NCI-H2196 (cell line): ENCODE measurements around the gene C2orf42.
"Not testable (repeated sequence)": the region's sequence is repeated elsewhere in the genome, so short reads cannot be mapped to it uniquely, and the experiment has no call there.

ENCODE experiments used
- DNase-seq: peaks from one replicate; lab custom pipeline; 2025; ENCODE audit not compliant: unreplicated experiment; lab: John Stamatoyannopoulos, UW

C2orf42 gene

DNA sequence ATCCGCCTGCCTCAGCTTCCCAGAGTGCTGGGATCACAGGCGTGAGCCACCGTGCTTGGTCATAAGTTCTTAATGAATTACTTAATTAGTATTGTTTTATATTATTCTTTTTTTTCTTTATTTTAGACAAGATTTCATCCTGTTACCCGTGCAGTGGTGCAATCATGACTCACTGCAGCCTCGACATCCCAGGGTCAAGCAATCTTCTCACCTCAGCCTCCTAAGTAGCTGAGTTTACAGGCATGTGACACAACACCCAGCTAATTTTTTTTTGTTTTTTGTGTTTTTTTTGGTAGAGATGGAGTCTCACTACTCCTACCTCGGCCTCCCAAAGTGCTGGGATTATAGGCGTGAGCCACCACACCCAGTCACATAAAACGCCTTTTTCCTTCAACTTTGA lies 17.3 kb downstream of the C2orf42 start:
- no peak for DNase-seq

DNA sequence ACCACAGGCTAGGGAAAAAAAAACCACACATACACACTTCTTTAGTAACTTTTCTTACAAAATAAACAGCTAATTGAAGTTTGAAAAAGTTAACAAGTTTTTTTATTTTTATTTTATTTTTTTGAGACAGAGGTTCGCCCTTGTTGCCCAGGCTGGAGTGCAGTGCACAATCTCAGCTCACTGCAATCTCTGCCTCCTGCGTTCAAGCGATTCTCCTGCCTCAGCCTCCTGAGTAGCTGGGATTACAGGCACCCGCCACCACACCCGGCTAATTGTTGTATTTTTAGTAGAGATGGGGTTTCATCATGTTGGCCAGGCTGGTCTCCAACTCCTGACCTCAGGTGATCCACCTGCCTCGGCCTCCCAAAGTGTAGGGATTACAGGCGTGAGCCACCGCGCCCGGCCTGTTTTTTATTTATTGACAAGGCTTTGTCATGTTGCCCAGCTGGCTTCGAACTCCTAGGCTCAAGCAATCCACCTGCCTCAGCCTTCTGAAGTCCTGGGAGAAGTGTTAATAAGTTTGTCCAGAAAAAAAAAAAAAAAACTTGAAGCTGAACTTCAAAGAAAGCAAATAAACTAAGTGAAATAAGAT lies 21.1 kb downstream of the C2orf42 start:
- not testable (repeated sequence) for DNase-seq

DNA sequence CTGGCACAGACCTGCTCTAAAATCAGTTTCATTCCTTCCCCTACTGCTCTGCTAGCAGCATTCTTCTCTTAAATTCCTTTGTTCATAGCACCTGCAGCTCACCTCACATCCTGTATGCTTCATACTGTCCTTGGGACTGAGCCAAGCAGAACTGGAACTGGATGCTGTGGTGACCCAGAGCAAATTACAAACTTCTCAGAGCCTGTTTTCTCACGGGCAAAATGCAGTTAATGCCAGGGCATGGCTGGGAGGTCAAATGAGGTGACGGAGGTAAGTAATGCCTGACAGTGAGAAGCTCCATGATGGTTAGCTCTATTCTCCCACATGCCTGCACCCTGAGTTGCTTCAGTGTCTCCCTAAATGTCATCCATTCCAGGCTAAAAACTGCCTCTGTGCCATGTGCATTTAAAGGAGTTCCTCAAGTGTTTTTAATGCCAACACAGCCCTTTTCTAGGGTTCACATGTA lies 29.7 kb downstream of the C2orf42 start:
- peak; percentile 21 for DNase-seq

DNA sequence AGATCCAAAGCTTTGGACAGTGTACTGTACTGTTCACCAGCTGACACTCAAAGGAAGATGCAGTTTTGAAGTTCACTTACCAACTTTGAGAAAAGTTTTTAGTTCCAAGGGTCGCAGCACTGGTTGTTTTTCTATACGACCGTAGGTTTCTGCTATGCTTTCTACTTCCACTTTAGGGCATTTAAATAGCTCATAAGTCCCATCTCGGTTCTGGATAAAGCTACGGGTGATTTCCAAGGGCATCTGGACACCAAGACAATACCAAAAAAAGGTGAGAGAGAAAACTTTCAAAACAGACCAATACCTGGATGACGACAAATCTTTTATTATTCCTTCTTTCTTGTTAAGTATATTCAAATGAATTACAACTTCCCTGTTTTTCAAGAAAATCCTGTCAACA lies 30.3 kb downstream of the C2orf42 start:
- no peak for DNase-seq

DNA sequence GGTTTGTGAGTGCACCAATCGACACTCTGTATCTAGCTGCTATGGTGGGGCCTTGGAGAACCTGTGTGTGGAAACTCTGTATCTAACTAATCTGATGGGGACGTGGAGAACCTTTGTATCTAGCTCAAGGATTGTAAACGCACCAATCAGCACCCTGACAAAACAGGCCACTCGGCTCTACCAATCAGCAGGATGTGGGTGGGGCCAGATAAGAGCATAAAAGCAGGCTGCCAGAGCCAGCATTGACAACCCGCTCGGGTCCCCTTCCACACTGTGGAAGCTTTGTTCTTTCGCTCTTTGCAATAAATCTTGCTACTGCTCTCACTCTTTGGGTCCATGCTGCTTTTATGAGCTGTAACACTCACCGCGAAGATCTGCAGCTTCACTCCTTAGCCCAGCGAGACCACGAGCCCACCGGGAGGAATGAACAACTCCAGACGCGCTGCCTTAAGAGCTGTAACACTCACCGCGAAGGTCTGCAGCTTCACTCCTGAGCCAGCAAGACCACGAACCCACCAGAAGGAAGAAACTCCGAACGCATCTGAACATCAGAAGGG lies 41.6 kb downstream of the C2orf42 start:
- not testable (repeated sequence) for DNase-seq

DNA sequence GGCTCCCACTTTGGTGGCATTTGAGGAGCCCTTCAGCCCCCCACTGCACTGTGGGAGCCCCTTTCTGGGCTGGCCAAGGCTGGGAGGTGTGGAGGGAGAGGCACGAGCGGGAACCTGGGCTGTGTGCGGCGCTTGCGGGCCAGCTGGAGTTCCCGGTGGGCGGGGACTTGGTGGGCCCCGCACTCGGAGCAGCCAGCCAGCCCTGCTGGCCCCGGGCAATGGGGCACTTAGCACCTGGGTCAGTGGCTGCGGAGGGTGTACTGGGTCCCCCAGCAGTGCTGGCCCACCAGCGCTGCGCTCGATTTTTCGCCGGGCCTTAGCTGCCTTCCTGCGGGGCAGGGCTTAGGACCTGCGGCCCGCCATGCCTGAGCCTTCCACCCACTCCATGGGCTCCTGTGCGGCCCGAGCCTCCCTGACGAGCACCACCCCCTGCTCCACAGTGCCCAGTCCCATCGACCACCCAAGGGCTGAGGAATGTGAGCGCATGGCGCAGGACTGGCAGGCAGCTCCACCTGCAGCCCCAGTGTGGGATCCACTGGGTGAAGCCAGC lies 42.5 kb downstream of the C2orf42 start:
- not testable (repeated sequence) for DNase-seq

DNA sequence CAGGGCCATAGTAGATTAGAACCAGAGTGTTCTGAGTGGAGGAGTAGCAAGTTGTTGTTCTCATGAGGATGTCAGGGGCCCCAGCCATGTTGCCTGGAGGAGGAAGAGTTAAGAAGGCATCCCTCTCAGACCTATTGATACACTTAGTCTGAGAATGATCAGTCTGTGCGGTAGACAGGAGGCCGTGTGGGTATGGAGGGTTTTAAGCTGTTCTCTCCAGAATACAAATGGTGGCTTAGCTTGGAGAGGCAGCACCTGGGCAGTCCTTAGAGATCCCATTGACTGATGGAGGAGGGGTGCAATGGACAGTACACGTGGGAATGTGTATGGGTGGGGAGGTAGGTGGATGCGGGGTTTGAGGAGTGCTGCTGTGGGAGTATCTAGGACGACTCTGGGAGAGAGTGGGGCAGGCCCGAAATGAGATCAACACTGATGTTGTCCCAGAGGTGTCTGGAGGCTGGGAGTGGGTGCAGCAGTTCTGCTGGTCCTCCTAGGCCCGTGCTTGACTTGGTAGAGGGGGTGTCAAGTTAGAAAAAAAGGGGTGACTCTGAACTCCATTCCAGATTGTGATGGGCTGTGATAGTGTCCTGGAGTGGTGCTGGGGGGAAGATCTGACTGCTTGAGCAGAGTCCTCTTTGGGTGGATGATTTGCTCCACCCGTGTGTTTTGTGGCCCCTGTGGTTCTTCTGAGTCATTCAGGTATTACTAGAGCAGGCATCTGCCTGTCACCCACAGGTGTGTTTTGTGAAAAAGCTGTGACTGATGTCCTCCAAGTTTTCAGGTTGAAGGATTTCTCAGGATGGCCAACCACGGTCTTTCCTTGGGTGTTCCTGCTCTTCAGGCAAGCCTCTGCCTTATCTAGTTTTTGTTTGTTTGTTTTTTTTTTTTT lies 44.7 kb downstream of the C2orf42 start:
- DNase-seq, result no peak

DNA sequence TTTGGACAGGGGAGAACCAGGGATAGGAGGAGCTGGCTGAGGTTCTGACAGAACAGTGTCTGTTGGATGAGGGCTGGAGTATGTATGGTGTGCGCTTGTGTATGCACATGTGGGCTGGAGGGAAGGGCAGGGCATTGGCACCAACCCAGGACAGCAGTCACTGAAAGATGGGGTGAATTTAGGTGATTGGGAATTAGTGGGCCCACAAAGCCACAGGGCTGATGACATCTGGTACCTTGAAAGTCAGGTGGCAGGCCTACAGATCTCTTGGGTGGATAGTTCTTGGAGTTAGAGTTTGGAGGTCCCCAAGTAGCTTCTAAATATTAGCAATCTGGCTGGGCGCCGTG lies 45.7 kb downstream of the C2orf42 start:
- no peak for DNase-seq

DNA sequence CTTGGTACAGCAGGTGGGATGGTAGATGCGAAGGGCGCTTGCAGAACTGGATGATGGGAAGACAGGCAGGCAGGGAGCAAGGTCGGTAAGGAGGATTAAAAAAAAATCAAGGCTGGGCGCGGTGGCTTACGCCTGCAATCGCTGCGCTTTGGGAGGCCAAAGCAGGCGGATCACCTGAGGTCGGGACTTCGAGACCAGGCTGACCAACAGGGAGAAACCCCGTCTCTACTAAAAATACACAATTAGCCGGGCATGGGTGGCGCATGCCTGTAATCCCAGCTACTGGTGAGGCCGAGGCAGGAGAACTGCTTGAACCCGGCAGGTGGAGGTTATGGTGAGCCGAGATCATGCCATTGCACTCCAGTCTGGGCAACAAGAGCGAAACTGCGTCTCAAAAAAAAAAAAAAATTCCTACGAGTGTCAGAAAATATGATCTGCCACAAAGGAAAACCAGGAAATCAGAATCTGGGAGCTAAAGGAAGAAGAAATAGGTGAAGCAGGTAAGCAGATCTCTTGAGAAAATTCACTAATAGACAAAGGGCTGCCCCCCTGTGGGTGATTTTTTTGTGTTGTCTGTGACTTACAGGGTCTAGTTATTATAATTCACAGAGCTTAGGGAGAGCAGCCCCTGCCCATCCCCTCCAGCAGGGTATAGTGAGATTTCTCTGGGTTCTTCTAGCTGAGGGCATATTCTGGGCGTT lies 46.2 kb downstream of the C2orf42 start:
- DNase-seq, result no peak

DNA sequence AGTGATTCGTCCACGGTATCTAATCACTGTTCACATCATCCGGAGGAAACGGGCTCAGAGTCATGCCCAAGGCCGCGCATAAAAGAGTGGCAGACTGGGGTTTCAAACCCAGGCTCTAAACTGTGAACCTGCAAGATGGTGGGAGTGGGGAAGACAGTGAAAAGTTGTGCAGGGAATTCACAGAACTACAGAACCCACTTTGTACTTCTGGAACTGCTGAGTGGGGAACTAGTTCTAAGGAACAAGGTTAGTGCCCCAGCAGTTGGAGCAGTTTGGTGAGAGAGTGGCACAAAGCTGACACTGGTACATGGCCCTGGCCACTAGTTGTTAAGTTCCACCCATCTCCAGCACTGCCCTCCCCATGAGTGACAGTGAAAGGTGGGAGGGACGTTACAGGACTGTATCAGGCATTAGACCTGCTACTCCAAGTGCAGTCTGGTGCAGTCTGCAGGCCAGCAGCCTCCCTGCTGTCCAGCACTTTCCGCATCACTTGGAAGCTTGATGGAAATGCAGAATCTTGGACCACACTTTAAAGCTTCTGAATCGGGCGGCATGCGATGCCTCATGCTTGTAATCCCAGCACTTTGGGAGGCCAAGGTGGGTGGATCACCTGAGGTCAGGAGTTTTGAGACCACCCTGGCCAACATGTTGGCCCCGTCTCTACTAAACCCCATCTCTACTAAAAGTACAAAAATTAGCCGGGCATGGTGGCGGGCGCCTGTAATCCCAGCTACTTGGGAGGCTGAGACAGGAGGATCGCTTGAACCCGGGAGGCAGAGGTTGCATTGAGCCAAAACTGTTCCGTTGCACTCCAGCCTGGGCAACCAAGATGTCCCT lies 47.3 kb downstream of the C2orf42 start:
- DNase-seq, result peak; percentile 28

DNA sequence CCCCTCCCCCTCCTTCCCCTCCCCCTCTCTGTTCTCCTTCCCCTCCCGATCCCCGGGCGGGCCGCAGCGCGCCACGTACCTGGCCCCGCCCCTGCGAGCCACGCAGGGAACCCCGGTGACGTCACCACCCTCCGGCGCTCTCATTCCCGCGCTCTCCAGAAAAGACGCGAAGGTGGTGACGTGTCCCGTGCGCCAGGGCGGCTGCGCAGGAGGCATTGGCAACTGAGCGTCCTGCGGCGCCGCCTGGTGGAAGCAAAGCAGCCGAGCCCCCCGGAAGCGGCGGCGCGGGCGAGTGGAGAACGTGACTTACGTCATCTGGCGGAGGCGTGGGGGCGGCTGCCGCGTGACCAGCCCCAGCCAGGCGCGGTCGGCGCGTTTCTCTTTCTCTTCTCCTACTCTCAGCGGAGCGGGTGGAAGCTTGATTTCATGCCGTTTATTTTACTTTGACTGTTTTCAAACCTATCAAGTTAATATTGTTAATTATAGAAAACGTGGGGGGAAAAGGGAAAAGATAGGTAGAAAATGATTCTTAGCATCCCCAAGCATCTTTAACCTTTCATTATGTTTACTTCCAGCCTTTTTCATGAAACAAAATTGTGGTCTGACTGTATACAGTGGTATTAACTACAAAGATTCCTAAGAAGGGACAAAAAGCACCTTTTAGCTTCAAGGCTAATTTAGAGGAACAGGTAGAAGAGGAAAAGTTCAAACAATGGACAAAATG lies 48.1 kb downstream of the C2orf42 start:
- DNase-seq, result peak; percentile 95

DNA sequence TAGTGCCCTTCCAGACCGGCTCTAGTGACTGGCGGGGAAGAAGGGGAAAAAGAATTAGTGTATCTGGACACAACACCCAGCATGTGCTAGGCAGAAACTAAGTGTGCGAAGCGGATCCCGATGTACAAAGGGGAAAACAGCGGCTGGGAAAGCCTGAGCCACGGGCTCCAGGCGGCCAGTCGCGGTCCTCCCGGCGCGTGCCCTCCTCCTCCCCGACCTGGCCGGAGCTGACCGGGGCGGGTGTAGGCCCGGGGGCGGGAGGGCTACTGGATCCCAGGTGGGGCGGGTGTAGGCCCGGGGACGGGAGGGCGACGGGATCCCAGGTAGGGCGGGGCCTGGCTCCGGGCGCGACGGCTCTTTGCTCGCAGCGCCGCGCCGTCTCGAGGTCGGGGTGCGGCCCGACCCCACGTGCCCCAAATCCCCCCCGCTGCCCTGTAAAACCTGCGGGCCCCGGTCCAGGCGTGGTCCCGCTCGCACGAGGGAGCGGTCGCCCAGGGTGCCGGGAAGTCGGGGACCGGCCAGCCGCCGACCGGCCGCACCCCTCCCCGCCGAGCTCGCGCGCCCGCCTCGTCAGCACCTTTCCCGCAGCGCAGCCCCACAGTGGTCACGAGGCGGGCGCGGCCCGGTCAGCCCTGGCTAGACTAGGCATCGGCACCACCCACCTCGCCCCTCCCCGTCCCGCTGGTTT lies 48.8 kb downstream of the C2orf42 start:
- peak; percentile 59 for DNase-seq

DNA sequence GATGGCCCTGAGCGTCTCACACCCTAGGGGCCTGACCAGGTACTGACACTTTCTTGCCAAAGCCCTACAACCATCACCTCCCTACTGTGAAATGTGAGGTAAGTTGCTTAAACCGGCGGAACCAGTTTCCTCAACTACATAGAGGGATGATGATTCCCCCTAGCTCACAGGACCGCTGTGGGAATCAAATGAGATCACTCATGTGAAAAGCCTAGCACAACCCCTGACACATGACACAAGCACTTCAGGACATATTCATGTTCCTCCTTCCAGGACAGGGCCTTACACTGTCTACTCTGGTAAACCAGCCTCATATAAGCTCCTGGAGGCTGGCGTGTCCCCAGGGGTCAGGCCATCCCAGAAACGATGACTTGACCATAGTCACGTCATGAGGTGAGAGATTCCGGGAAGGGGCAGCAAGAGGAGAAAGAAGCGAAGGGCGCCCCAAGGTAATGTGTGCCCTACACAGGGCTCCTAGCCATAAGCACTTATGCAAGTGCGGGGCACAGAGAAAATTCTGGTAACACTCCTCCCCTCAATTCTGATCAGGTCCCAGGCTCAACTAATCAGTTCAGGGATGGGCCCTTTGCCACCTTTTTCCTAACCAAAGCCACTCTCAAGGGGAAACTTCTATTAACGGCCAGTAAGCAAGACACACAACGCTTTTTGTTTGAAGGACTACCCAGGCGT lies 49.5 kb downstream of the C2orf42 start:
- DNase-seq, result peak; percentile 75

DNA sequence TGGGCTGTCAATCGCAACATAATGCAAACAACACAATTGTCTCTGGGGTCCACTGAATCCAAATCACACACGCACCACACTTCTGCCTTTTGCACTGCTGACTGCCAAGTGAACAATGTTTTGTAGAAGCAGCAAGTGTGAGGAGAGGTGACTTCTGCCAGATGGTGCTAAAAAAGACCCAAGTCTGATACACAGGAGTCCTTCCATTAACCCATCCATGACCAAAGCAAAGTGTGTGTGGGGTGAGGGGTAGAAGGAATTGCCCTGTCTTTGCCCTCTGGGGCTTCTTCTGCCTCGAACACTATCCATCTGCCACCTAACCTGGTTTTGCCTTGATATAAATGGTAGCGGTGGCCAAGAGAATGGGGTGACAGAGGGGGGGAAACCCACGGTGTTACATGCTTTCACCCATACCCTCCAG lies 50.0 kb downstream of the C2orf42 start:
- DNase-seq, result no peak

DNA sequence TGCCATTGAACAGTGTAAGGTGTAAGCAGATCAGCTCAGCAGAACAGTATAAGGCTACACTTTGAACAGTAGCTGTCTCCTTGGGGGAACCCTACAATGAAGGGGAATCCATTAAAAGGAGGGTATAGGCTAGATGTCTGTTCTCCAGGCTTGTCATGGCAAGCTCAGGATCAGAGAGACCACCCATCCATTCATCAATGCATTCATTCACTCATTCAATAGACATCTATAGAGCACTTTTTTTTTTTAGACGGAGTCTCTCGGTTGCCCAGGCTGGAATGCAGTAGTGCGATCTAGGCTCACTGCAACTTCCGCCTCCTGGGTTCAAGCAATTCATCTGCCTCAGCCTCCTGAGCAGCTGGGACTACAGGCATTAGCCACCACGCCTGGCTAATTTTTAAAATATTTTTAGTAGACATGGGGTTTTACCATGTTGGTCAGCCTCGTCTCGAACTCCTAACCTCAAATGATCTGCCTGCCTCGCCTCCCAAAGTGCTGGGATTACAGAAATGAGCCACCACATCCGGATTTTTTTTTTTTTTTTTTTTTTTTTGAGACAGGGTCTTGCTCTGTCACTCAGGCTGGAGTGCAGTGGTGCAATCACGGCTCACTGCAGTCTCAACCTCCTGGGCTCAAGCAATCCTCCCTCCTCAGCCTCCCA lies 56.4 kb downstream of the C2orf42 start:
- not testable (repeated sequence) for DNase-seq

DNA sequence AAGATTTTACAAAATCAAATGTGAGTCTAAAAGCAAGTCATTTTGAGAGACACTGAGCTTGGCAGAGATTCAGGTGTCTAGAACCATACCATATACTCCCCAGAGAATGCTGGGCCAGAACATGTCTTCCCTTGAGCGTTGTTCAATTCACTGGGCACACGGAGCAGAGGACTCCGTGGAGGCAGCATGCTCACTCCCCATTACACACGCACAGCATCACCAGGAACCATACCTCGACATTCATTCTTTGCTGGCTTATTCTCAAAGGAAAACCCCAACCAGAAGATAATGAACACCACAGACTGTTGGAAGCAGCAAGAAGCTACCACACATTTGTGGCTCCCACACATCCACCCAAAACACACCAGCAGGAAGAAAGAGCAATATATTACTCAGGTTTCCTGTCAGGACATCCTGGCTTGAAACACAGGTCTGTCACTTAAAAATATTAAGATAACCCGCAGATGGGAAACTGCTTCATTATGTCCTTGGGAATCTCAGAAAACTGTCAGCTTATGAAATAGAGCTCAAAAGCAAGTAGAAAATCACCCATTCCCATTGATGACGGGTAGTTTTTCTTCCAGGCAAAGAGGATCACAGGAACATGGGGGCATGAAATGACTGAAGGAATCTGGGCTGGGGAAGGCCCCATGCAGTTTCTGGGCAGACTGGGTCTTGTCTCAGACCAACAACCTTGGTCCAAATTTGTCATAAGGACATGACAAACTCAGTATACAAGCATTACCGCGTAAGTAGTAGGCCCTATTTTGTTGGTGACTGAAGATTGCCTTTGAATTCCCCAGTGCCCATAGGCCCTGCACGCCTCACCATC lies 57.1 kb downstream of the C2orf42 start:
- no peak for DNase-seq

DNA sequence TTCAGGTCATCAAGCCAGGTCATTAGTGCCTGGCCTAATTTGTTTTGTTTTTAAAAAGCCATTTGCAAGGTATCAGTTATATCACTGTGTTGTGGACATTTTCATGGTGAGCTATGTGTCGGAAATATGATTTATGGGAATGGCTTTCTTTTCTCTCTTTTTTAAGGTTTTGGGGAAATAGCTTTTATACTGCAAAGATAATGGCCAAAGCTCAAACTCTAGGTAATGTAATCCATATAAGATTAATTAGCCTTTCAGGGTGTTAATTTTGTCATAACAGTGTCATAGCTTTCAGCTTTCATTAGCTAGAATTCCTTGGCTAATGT lies 57.7 kb downstream of the C2orf42 start:
- no peak for DNase-seq
